NCI-H1417 (cell line): ENCODE data around the gene USP17L27.
"Not testable (repeated sequence)": the region's sequence is repeated elsewhere in the genome, so short reads cannot be mapped to it uniquely, and the experiment has no call there.

Experiments used
- DNase-seq, 3 experiments: peaks; one replicate each; lab custom pipeline; 2025; lab: John Stamatoyannopoulos, UW

Gene USP17L27

GRCh38 chr4:9343848-9344247, at the start of gene USP17L27:
Gene USP17L27, plus strand, starts transcription at chr4:9344148. Its CDS starts 0 bp downstream, at chr4:9344148.
- DNase-seq, result not testable (repeated sequence)

- DNase-seq, result not testable (repeated sequence)
Measured at GRCh38 chr4:9324191-9324590, 19.8 kb upstream of the USP17L27 start.

- not testable (repeated sequence) for DNase-seq
Measured at GRCh38 chr4:9324865-9325264, 19.1 kb upstream of the USP17L27 start, which contains the start of gene USP17L24. Gene USP17L24, plus strand, starts transcription at chr4:9325165. Its CDS starts 0 bp downstream, at chr4:9325165.

- DNase-seq, result not testable (repeated sequence)
Measured at GRCh38 chr4:9329611-9330010, 14.3 kb upstream of the USP17L27 start, which contains the start of gene USP17L25. Gene USP17L25, plus strand, starts transcription at chr4:9329911. Its CDS starts 0 bp downstream, at chr4:9329911.

- not testable (repeated sequence) for DNase-seq
Measured at GRCh38 chr4:9334358-9334757, 9.6 kb upstream of the USP17L27 start, which contains the start of gene USP17L26. Gene USP17L26, plus strand, starts transcription at chr4:9334658. Its CDS starts 0 bp downstream, at chr4:9334658.

- DNase-seq, result not testable (repeated sequence)
Measured at GRCh38 chr4:9339103-9339502, 4.8 kb upstream of the USP17L27 start, which contains the start of gene USP17L5. Gene USP17L5, plus strand, starts transcription at chr4:9339403. Its CDS starts 0 bp downstream, at chr4:9339403.

- not testable (repeated sequence) for DNase-seq
Measured at GRCh38 chr4:9348593-9348992, 4.6 kb downstream of the USP17L27 start, which contains the start of gene USP17L28. Gene USP17L28, plus strand, starts transcription at chr4:9348893. Its CDS starts 0 bp downstream, at chr4:9348893.

- not testable (repeated sequence) for DNase-seq
Measured at GRCh38 chr4:9350866-9351265, 6.9 kb downstream of the USP17L27 start.

GRCh38 chr4:9353338-9353737, 9.4 kb downstream of the USP17L27 start, which contains the start of gene USP17L29:
Gene USP17L29, plus strand, starts transcription at chr4:9353638. Its CDS starts 0 bp downstream, at chr4:9353638.
- not testable (repeated sequence) for DNase-seq

GRCh38 chr4:9362829-9363228, 18.9 kb downstream of the USP17L27 start, which contains the start of gene USP17L30:
Gene USP17L30, plus strand, starts transcription at chr4:9363129. Its CDS starts 0 bp downstream, at chr4:9363129.
- not testable (repeated sequence) for DNase-seq

GRCh38 chr4:9379881-9380280, 35.9 kb downstream of the USP17L27 start:
- DNase-seq, result not testable (repeated sequence)

GRCh38 chr4:9381012-9381534, 37.1 kb downstream of the USP17L27 start:
- DNase-seq, result not testable (repeated sequence)

GRCh38 chr4:9384126-9384525, 40.2 kb downstream of the USP17L27 start:
- DNase-seq, result no peak

- not testable (repeated sequence) for DNase-seq
Measured at GRCh38 chr4:9389001-9389400, 45.1 kb downstream of the USP17L27 start.
